Retina (tissue), 1 donor: ENCODE measurements around the gene HELB.

Experiments used
- DNase-seq: peaks from one replicate; pipeline ENCODE4 v3.0.0-alpha.2; 2016

HELB gene

GRCh38 chr12:66367015-66367667 lies 64.8 kb downstream of the HELB start:
- DNase-seq = no peak

DNA sequence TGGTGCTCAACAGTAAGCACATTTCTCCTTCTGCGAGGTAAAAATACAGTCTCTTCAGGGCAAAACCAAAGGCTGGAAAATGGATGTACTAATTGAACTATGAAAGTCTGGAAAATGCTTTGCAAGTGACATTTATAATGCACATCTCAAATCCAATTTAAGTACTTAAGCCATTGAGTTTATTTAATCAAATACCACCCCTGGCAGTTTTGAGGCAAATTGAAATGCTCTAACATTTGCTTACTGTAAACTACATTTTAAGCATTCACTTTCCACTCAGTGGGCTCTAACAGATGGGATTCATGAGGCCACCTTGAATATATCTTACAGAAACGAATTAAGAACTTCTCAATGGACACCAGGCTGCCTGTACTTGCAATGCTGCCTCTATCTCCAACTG lies 69.7 kb downstream of the HELB start:
- no peak for DNase-seq

- no peak for DNase-seq
These were observed 73.3 kb downstream of the HELB start for GRCh38 chr12:66375560-66375959.

DNA sequence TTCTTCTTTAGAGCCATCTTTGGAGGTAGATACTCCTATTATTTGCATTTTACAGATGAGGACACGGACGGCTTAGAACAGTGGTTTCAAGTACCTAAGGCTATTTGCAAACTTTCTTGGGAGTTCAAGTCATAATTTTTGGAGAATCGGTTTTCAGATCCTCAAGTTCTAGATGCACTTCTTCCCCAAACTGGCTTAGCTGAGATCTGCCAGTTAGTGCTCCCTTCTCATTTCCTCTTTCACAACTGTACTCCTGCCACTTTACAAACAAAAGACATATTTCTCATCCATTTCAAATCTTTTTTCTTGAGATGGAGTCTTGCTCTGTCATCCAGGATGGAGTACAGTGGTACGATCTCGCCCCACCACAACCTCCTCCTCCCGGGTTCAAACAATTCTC lies 77.3 kb downstream of the HELB start:
- no peak for DNase-seq

DNA sequence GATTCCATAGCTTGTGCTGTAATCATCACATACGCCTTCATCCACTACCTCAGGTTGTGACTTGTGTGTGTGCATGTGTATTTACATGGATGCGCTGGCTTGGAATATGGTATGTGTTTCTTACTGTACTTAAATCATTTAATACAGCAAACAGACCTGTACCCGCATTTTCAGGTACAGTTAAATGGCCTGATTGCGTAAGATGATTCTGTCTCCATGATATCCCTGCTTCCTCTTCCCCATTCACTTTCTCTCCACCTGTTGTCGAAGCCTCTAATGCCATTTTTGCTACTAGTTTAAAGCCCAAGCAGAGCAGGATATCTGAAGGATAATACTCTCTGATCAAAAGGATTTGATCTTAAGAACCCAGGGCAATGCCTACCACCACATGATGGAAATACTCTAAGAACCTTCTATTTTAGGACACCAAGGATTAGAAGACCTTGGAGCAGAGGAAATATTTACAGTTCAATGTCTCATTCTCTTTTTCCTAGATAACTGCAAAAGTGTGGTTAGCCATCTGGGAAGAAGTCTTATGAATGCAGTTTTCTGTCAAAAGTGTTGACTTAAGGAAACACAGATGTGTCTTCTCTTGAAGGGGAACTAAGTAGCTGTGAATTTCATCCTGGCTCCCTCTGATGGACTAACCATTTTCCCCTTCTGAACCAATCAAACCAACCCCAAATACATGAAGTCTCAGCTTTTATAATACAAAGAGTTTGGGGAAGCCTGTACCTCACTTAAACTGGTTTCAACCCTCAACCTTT lies 78.7 kb downstream of the HELB start:
- no peak for DNase-seq

DNA sequence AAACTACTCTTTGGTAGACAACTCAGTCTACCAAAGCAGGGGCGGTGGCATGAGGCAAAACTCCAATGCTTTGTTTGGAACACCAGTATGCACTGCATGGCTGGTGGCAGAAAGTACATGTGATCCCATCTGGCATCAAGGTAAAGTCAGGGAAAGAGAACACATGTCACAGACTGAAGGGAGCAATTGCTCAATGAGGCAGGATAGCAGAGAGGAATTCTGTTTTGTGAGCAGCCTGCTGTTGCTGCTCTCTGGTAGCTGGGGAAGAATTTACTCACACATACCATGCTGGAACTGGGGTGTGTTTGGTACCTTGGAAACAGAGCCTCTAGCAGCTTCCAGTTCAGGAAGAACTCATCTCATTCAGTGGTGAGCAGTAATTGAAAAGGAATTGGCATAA lies 84.8 kb downstream of the HELB start:
- DNase-seq = no peak
